Measurements from ENCODE around the gene S100Z.

Gene S100Z

GRCh38 chr5:76947082-76947503 lies 97.3 kb downstream of the S100Z start:
- Histone ChIP-seq H3K27me3 (ENCODE audit: insufficient read depth, low read length) (peaks cover 3% of the 10 kb centered on the region; the same call in 1 of the 2 replicates), H3K4me1 (ENCODE audit: control insufficient read depth, insufficient read depth, low read length, unreplicated experiment) (no peaks in the 10 kb centered on the region), H3K79me2 (ENCODE audit: control insufficient read depth, insufficient read depth, low read length, unreplicated experiment) (no peaks in the 10 kb centered on the region), H2AFZ (ENCODE audit: low read length, unreplicated experiment) (no peak overlapping the region), H3K4me3 (ENCODE audit: low read depth, low read length) (no peak overlapping the region), H3K27ac (ENCODE audit: low read depth, low read length) (no peak overlapping the region), H3K36me3 (ENCODE audit: insufficient read depth, low read length) (no peaks in the 10 kb centered on the region)

- H3K4me1 ChIP-seq (ENCODE audit: control insufficient read depth, insufficient read depth, low read length, unreplicated experiment): peaks cover 6% of the 10 kb centered on the region
- no peaks in the 10 kb centered on the region for H3K79me2 ChIP-seq (ENCODE audit: control insufficient read depth, insufficient read depth, low read length, unreplicated experiment)
- H3K4me3 ChIP-seq (ENCODE audit: low read depth, low read length): peak within 1 kb of the TSS; percentile 69
- peak within 1 kb of the TSS; percentile 31 for H2AFZ ChIP-seq (ENCODE audit: low read length, unreplicated experiment)
- peaks cover 39% of the 10 kb centered on the region for H3K27me3 ChIP-seq (ENCODE audit: insufficient read depth, low read length)
- no peaks in the 10 kb centered on the region for H3K36me3 ChIP-seq (ENCODE audit: insufficient read depth, low read length)
- H3K27ac ChIP-seq (ENCODE audit: low read depth, low read length): no peak within 1 kb of the TSS
Measured at GRCh38 chr5:76952795-76953536, 103.2 kb downstream of the S100Z start, which contains the start of gene CRHBP. CRHBP (plus strand) TSS chr5:76953045; CDS start chr5:76953135, 90 bp downstream.

GRCh38 chr5:76953551-76954382 lies 104.0 kb downstream of the S100Z start:
- H2AFZ ChIP-seq (ENCODE audit: low read length, unreplicated experiment): peak overlapping the region; percentile 31
- H3K79me2 ChIP-seq (ENCODE audit: control insufficient read depth, insufficient read depth, low read length, unreplicated experiment): no peaks in the 10 kb centered on the region
- H3K4me3 ChIP-seq (ENCODE audit: low read depth, low read length): peak overlapping the region; percentile 69
- H3K36me3 ChIP-seq (ENCODE audit: insufficient read depth, low read length): no peaks in the 10 kb centered on the region
- H3K27ac ChIP-seq (ENCODE audit: low read depth, low read length): no peak overlapping the region
- peaks cover 10% of the 10 kb centered on the region for H3K4me1 ChIP-seq (ENCODE audit: control insufficient read depth, insufficient read depth, low read length, unreplicated experiment)
- peaks cover 39% of the 10 kb centered on the region for H3K27me3 ChIP-seq (ENCODE audit: insufficient read depth, low read length)

- Histone ChIP-seq H3K27me3 (ENCODE audit: insufficient read depth, low read length) (peaks cover 39% of the 10 kb centered on the region), H3K79me2 (ENCODE audit: control insufficient read depth, insufficient read depth, low read length, unreplicated experiment) (no peaks in the 10 kb centered on the region), H3K27ac (ENCODE audit: low read depth, low read length) (no peak overlapping the region), H3K36me3 (ENCODE audit: insufficient read depth, low read length) (no peaks in the 10 kb centered on the region), H3K4me1 (ENCODE audit: control insufficient read depth, insufficient read depth, low read length, unreplicated experiment) (peaks cover 16% of the 10 kb centered on the region), H3K4me3 (ENCODE audit: low read depth, low read length) (peak overlapping the region; percentile 69), H2AFZ (ENCODE audit: low read length, unreplicated experiment) (peak overlapping the region; percentile 31)
Measured at GRCh38 chr5:76954383-76954763, 104.6 kb downstream of the S100Z start.

- Histone ChIP-seq H2AFZ (ENCODE audit: low read length, unreplicated experiment) (no peak overlapping the region), H3K4me1 (ENCODE audit: control insufficient read depth, insufficient read depth, low read length, unreplicated experiment) (peaks cover 24% of the 10 kb centered on the region), H3K79me2 (ENCODE audit: control insufficient read depth, insufficient read depth, low read length, unreplicated experiment) (no peaks in the 10 kb centered on the region), H3K27me3 (ENCODE audit: insufficient read depth, low read length) (peaks cover 39% of the 10 kb centered on the region), H3K36me3 (ENCODE audit: insufficient read depth, low read length) (no peaks in the 10 kb centered on the region), H3K27ac (ENCODE audit: low read depth, low read length) (no peak overlapping the region), H3K4me3 (ENCODE audit: low read depth, low read length) (no peak overlapping the region)
Measured at GRCh38 chr5:76956033-76956432, 106.2 kb downstream of the S100Z start.

- H3K36me3 ChIP-seq (ENCODE audit: insufficient read depth, low read length): no peaks in the 10 kb centered on the region
- H3K27ac ChIP-seq (ENCODE audit: low read depth, low read length): peak overlapping the region; percentile 13; the same call in 1 of the 2 replicates
- no peaks in the 10 kb centered on the region for H3K79me2 ChIP-seq (ENCODE audit: control insufficient read depth, insufficient read depth, low read length, unreplicated experiment)
- H3K4me1 ChIP-seq (ENCODE audit: control insufficient read depth, insufficient read depth, low read length, unreplicated experiment): peaks cover 22% of the 10 kb centered on the region
- H3K4me3 ChIP-seq (ENCODE audit: low read depth, low read length): peak overlapping the region; percentile 17; the same call in 1 of the 2 replicates
- peak overlapping the region; percentile 5 for H2AFZ ChIP-seq (ENCODE audit: low read length, unreplicated experiment)
- H3K27me3 ChIP-seq (ENCODE audit: insufficient read depth, low read length): peaks cover 15% of the 10 kb centered on the region
Measured at GRCh38 chr5:76958991-76959767, 109.4 kb downstream of the S100Z start.

DNA sequence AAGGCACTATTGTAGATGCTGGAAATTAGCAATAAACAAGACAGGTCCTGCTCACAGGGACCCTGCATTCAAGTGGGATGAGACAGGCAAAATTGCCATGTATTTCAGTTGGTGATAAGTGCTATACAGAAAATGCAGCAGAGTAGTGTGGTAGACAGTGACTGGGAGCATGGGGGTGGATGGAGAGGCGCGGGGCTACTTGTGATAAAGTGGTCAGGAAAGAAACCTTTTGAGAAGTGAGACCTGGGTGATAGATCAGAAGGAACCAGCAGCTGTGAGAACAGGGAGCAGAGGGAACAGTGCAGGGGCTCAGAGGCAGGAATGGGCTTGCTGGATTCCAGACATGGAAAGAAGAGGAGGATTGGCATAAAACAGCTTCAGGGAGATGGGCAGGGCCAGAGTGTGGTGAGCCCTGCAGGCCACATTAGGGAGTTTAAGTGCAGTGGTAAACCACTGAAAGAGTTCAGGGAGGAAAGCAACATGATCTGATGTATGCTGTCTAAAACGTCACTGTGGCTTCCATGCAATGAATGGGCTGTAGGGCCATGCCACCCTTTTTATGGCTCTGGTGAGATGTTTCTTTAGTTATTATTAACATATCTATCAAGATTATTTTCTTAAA lies 110.3 kb downstream of the S100Z start:
- H3K79me2 ChIP-seq (ENCODE audit: control insufficient read depth, insufficient read depth, low read length, unreplicated experiment): no peaks in the 10 kb centered on the region
- no peaks in the 10 kb centered on the region for H3K36me3 ChIP-seq (ENCODE audit: insufficient read depth, low read length)
- no peak overlapping the region for H3K27ac ChIP-seq (ENCODE audit: low read depth, low read length)
- no peak overlapping the region for H3K4me3 ChIP-seq (ENCODE audit: low read depth, low read length)
- no peak overlapping the region for H2AFZ ChIP-seq (ENCODE audit: low read length, unreplicated experiment)
- peaks cover 6% of the 10 kb centered on the region for H3K27me3 ChIP-seq (ENCODE audit: insufficient read depth, low read length)
- peaks cover 19% of the 10 kb centered on the region for H3K4me1 ChIP-seq (ENCODE audit: control insufficient read depth, insufficient read depth, low read length, unreplicated experiment)

GRCh38 chr5:76964060-76964459 lies 114.2 kb downstream of the S100Z start:
- H3K27me3 ChIP-seq (ENCODE audit: insufficient read depth, low read length): no peaks in the 10 kb centered on the region
- H3K4me3 ChIP-seq (ENCODE audit: low read depth, low read length): no peak overlapping the region
- no peaks in the 10 kb centered on the region for H3K79me2 ChIP-seq (ENCODE audit: control insufficient read depth, insufficient read depth, low read length, unreplicated experiment)
- H3K27ac ChIP-seq (ENCODE audit: low read depth, low read length): no peak overlapping the region
- no peaks in the 10 kb centered on the region for H3K36me3 ChIP-seq (ENCODE audit: insufficient read depth, low read length)
- H2AFZ ChIP-seq (ENCODE audit: low read length, unreplicated experiment): no peak overlapping the region
- peaks cover 11% of the 10 kb centered on the region for H3K4me1 ChIP-seq (ENCODE audit: control insufficient read depth, insufficient read depth, low read length, unreplicated experiment)
